GM12874 (cell line): ENCODE results near the gene NPHP3.

Source experiments
- CTCF ChIP-seq: IDR thresholded peaks from 2 replicates; pipeline ENCODE4 v1.5.1; 2011; ENCODE audit warnings: low read depth, mild to moderate bottlenecking, control low read depth, low read length, moderate library complexity; ENCODE audit not compliant: insufficient read depth

NPHP3 gene

GRCh38 chr3:132661101-132661500 lies 61.1 kb downstream of the NPHP3 start:
- no peak for TF ChIP-seq CTCF

DNA sequence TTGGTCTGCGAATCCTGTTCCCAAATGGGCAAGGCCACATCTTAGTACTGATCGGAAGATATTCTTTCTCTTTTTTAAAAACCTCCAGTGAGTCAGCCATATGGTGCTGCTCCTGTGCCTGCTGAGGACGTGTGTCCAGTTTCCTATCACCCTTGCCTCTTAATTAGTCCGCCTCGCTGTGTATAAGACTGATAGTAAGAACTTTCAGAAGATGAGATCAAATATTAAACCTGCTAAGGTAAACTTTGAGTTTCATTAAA lies 61.5 kb downstream of the NPHP3 start:
- no peak for TF ChIP-seq CTCF

DNA sequence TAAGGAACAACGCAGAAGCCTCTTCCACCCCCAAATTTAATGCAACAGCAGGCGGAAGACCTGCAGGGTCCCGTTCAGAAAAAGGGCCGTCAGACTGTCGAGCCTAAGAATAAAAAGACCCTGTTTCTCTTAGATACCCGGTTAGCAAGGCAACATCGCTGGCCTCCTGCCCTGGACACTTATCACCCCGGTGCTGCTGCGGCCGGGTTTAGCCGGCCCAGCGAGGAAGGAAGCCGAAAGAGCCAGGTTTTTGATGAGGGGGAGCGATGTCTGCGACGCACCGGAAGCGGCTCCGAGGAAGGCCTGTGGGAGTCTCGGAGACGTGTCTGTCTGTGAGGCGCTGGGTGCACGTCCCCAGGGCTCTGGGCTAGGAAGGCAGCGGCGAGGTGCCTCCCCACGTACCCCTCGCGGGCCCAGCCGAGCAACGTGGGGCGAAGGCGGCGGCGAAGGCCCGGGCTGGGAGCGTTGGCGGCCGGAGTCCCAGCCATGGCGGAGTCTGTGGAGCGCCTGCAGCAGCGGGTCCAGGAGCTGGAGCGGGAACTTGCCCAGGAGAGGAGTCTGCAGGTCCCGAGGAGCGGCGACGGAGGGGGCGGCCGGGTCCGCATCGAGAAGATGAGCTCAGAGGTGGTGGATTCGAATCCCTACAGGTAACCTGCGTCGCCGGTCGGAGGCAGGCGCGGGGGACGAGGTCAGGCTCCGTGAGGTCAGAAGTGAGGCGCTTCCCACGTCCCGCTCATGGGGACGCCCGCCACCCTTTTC lies 62.0 kb downstream of the NPHP3 start, which contains the start of gene UBA5:
UBA5 (plus strand) TSS at position 278 of the 759 bp plus-strand sequence; CDS start at position 487, 209 bp downstream.
- no peak for TF ChIP-seq CTCF

DNA sequence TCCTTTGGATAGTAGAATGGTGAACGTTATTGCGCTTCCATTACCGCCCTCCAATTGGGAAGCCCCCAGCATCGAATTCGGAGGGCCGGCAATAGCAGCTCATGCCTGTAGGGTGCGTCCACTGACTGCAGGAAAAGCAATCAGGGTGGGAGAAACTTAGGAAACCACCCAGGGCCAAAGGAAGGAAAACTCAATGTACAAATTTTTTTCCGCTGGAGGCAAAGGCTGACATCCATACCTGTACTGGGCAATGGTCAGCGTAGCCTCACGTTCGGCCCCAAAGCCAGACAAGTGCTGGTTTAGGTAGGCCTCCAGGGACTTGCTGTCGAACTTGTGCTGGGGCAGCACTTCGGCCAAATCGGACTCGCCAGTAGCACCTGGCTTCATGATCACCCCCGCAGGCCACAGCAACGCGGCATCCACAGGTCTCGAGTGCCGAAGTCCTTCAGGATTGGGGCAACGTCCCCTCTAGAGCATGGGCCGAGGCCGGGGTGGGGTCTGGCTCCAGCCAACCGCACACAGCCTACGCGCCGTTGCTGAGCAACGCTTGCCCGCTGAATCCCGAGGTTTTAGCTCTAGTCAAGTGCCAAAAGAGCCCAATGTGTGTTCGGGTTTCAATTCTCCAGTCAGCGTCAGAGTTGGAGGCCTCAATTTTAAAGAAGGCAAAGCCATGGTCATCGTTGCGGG lies 62.7 kb downstream of the NPHP3 start, which contains the start of gene ACAD11:
ACAD11 (minus strand) TSS at position 445 of the 687 bp plus-strand sequence; CDS start at position 387, 58 bp downstream.
- TF ChIP-seq CTCF, result peak; percentile 72

DNA sequence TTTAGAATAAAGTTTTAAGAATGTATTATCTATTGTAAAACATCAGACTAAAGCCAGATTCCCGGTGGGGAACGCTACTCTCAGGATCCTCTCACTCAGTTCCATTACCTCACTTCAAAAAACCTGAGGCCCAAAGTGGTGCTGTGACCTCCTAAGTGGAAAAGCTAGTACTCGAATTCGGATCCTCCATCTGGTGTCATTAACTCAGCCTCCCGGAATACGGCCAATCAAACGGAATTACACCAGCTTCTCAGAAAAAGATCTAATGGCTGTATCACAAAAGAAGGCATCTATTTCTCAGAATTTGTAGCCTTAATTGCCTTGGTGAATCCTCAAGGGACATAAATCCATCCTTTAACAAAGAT lies 63.2 kb downstream of the NPHP3 start:
- TF ChIP-seq CTCF, result no peak

- TF ChIP-seq CTCF, result no peak
These were observed 64.1 kb downstream of the NPHP3 start for GRCh38 chr3:132657869-132658747.

GRCh38 chr3:132655471-132655870 lies 66.7 kb downstream of the NPHP3 start:
- TF ChIP-seq CTCF, result no peak
